ENCODE data around the gene PIEZO2. TPM values are rescaled to one million over a fixed set of nuclear protein-coding genes. Genes with fewer than 3 reads are reported as not detected.

PIEZO2 gene
- total RNA-seq, 1 experiment from 2014 or later, result 3.0 TPM

DNA sequence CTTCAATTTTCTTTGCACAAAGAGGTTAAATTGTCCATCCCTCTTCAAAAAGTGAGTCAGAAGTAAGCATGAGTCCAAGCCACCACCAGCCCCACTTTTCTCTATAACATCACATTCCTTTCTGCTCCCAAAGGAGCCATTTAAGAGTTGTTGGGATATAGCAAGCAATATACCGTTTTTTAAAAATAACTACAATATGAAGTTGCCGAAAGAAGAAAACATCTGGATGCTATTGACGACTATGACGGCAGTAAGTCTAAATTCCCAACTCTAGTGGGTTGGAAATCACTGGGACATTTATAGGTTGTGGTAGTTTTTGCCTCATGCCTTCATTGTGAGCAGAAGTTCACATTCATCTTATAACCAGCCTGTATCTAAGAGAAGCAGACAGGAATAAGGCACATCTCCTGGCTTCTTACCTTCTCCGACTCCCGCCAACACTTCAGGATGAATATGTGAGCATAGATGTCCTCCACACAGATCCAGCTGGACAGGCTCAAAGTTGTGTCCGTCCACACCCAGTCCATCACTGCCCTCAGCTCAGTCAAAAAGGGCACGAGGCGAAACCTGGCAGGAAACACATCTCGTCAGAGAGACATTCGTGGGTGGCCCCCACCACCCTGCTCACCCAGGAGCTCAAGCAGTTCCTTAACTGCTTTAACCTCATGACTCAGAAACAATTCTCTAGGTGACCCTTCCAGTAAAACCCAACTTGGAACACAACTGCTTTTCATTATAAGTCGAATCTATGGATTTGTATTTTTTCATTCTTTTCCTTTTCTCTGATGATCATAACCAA lies 459.9 kb downstream of the PIEZO2 start:
- Histone ChIP-seq H3K4me3 (ENCODE audit: insufficient read depth, low read depth, low read length) (no peak overlapping the region), H3K36me3 (replicated peaks; ENCODE audit: control insufficient read depth, insufficient read depth, low read length) (no peaks in the 10 kb centered on the region), H3K27me3 (ENCODE audit: control insufficient read depth, insufficient read depth, low read length) (no peaks in the 10 kb centered on the region)
- no peak for DNase-seq

DNA sequence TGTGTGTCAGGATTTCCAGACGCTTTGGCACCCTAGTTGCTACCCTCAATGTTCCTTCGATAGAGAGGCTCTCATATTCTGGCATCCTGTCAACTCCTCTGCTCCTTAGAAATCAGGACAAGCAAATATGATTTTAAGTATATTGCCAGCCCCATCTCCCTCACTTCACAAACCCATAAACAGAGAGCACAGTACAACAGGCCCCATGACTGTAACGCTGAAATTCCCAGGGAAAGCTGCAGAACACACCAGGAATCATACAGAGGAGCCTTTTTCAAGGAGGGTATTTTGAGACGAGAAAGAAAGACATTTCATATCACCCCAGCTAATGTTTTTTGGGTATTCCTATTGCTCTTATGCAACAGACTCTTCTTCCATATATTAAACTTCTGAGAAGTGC lies 460.6 kb downstream of the PIEZO2 start:
- no peaks in the 10 kb centered on the region for H3K27me3 ChIP-seq (ENCODE audit: control insufficient read depth, insufficient read depth, low read length)
- DNase-seq, result no peak
- no peak overlapping the region for H3K4me3 ChIP-seq (ENCODE audit: insufficient read depth, low read depth, low read length)
- no peaks in the 10 kb centered on the region for H3K36me3 ChIP-seq (replicated peaks; ENCODE audit: control insufficient read depth, insufficient read depth, low read length)

DNA sequence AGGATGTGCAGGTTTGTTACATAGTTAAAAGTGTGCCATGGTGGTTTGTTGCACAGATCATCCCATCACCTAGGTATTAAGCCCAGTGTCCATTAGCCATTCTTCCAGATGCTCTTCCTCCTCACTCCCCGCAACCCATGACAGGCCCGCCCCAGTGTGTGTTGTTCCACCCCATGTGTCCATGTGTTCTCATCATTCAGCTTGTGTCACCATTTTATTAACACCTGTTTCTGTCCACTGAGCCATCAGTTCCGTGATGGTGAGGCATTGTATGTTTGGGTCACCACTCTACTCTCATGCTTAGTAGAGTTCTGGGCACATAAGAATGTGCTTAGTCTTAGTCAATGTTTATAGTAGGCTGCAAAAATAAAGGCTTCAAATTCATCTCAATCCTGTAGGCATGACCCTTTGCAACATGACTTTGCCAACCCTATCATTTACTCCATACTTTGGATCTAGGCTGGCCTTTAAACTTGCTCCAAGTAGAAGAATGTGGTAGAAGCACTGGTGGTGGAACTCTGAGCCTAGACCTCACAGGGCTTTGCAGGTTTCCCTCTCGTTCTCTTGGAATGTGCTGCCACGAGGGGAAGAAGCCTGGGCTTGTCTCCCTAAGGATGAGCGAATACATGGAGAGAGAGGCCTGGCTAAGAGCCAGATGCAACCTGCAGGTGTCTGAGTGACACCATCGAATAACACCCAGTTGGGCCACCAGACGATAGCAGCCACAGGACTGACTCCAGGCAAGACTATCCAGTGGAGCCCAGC lies 462.0 kb downstream of the PIEZO2 start:
- no peak for DNase-seq
- no peaks in the 10 kb centered on the region for H3K27me3 ChIP-seq (ENCODE audit: control insufficient read depth, insufficient read depth, low read length)
- no peak overlapping the region for H3K4me3 ChIP-seq (ENCODE audit: insufficient read depth, low read depth, low read length)
- no peaks in the 10 kb centered on the region for H3K36me3 ChIP-seq (replicated peaks; ENCODE audit: control insufficient read depth, insufficient read depth, low read length)

- H3K27me3 ChIP-seq (ENCODE audit: control insufficient read depth, insufficient read depth, low read length), result no peaks in the 10 kb centered on the region
- no peak overlapping the region for H3K4me3 ChIP-seq (ENCODE audit: insufficient read depth, low read depth, low read length)
- H3K36me3 ChIP-seq (replicated peaks; ENCODE audit: control insufficient read depth, insufficient read depth, low read length), result no peaks in the 10 kb centered on the region
- DNase-seq, result no peak
Measured at GRCh38 chr18:10686308-10686707, 463.1 kb downstream of the PIEZO2 start.

DNA sequence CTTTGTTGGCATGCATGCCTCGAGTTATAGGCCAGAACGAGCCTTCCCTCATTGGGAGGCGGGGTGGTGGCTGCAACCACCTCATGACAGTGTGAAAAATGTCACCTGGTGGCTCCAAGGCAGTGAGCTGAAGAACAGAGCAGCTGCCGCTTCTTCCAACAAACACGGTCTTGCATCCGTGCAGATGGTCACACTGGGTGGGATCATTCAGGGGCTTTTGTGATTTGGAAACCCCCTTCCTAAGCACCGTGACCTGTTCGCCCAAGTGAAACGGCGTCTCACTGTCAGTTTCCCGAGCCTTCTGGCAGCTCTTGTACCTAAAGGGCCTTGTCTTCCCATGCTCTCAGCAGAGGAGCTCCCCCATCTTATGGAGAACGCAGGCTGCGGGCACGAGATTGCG lies 463.9 kb downstream of the PIEZO2 start:
- no peak overlapping the region for H3K4me3 ChIP-seq (ENCODE audit: insufficient read depth, low read depth, low read length)
- no peak for DNase-seq

GRCh38 chr18:10682368-10682714 lies 467.0 kb downstream of the PIEZO2 start:
- no peak for DNase-seq
- Histone ChIP-seq H3K4me3 (ENCODE audit: insufficient read depth, low read depth, low read length) (no peak overlapping the region), H3K27me3 (ENCODE audit: control insufficient read depth, insufficient read depth, low read length) (no peaks in the 10 kb centered on the region), H3K36me3 (replicated peaks; ENCODE audit: control insufficient read depth, insufficient read depth, low read length) (no peaks in the 10 kb centered on the region)

More for the DNA sequence above, 463.9 kb downstream of the PIEZO2 start:
- Histone ChIP-seq H3K27me3 (ENCODE audit: control insufficient read depth, insufficient read depth, low read length) (no peaks in the 10 kb centered on the region), H3K36me3 (replicated peaks; ENCODE audit: control insufficient read depth, insufficient read depth, low read length) (no peaks in the 10 kb centered on the region)

GRCh38 chr18:10681581-10682367 lies 467.6 kb downstream of the PIEZO2 start:
- no peak for DNase-seq
- Histone ChIP-seq H3K36me3 (replicated peaks; ENCODE audit: control insufficient read depth, insufficient read depth, low read length) (no peaks in the 10 kb centered on the region), H3K4me3 (ENCODE audit: insufficient read depth, low read depth, low read length) (no peak overlapping the region), H3K27me3 (ENCODE audit: control insufficient read depth, insufficient read depth, low read length) (no peaks in the 10 kb centered on the region)

GRCh38 chr18:10680271-10680596 lies 469.1 kb downstream of the PIEZO2 start:
- no peak for DNase-seq
- Histone ChIP-seq H3K4me3 (ENCODE audit: insufficient read depth, low read depth, low read length) (no peak overlapping the region), H3K36me3 (replicated peaks; ENCODE audit: control insufficient read depth, insufficient read depth, low read length) (no peaks in the 10 kb centered on the region), H3K27me3 (ENCODE audit: control insufficient read depth, insufficient read depth, low read length) (no peaks in the 10 kb centered on the region)

GRCh38 chr18:10679557-10680270 lies 469.7 kb downstream of the PIEZO2 start:
- no peak for DNase-seq
- Histone ChIP-seq H3K27me3 (ENCODE audit: control insufficient read depth, insufficient read depth, low read length) (no peaks in the 10 kb centered on the region), H3K4me3 (ENCODE audit: insufficient read depth, low read depth, low read length) (no peak overlapping the region), H3K36me3 (replicated peaks; ENCODE audit: control insufficient read depth, insufficient read depth, low read length) (no peaks in the 10 kb centered on the region)

- no peak overlapping the region for H3K4me3 ChIP-seq (ENCODE audit: insufficient read depth, low read depth, low read length)
- no peaks in the 10 kb centered on the region for H3K36me3 ChIP-seq (replicated peaks; ENCODE audit: control insufficient read depth, insufficient read depth, low read length)
- DNase-seq, result no peak
- H3K27me3 ChIP-seq (ENCODE audit: control insufficient read depth, insufficient read depth, low read length), result no peaks in the 10 kb centered on the region
Measured at GRCh38 chr18:10671441-10671840, 477.9 kb downstream of the PIEZO2 start.

GRCh38 chr18:10670856-10671255 lies 478.5 kb downstream of the PIEZO2 start:
- no peaks in the 10 kb centered on the region for H3K27me3 ChIP-seq (ENCODE audit: control insufficient read depth, insufficient read depth, low read length)
- DNase-seq, result no peak
- H3K36me3 ChIP-seq (replicated peaks; ENCODE audit: control insufficient read depth, insufficient read depth, low read length), result no peaks in the 10 kb centered on the region
- H3K4me3 ChIP-seq (ENCODE audit: insufficient read depth, low read depth, low read length), result no peak overlapping the region

- no peak overlapping the region for H3K4me3 ChIP-seq (ENCODE audit: insufficient read depth, low read depth, low read length)
- no peaks in the 10 kb centered on the region for H3K36me3 ChIP-seq (replicated peaks; ENCODE audit: control insufficient read depth, insufficient read depth, low read length)
- H3K27me3 ChIP-seq (ENCODE audit: control insufficient read depth, insufficient read depth, low read length), result no peaks in the 10 kb centered on the region
- DNase-seq, result no peak
Measured at GRCh38 chr18:10669441-10670100, 479.8 kb downstream of the PIEZO2 start.

- H3K27me3 ChIP-seq (ENCODE audit: control insufficient read depth, insufficient read depth, low read length), result no peaks in the 10 kb centered on the region
- DNase-seq, result no peak
Measured at GRCh38 chr18:10663750-10664149, 485.6 kb downstream of the PIEZO2 start.

GRCh38 chr18:10661317-10661716 lies 488.1 kb downstream of the PIEZO2 start:
- Histone ChIP-seq H3K36me3 (replicated peaks; ENCODE audit: control insufficient read depth, insufficient read depth, low read length) (no peaks in the 10 kb centered on the region), H3K27me3 (ENCODE audit: control insufficient read depth, insufficient read depth, low read length) (no peaks in the 10 kb centered on the region), H3K4me3 (ENCODE audit: insufficient read depth, low read depth, low read length) (no peak overlapping the region)
- no peak for DNase-seq

More at GRCh38 chr18:10663750-10664149, 485.6 kb downstream of the PIEZO2 start:
- Histone ChIP-seq H3K36me3 (replicated peaks; ENCODE audit: control insufficient read depth, insufficient read depth, low read length) (no peaks in the 10 kb centered on the region), H3K4me3 (ENCODE audit: insufficient read depth, low read depth, low read length) (no peak overlapping the region)

All from H7 (cell line).